Measurements from ENCODE around the gene HOXC4.
"Not testable (repeated sequence)": the region's sequence is repeated elsewhere in the genome, so short reads cannot be mapped to it uniquely, and the experiment has no call there.

Gene HOXC4

DNA sequence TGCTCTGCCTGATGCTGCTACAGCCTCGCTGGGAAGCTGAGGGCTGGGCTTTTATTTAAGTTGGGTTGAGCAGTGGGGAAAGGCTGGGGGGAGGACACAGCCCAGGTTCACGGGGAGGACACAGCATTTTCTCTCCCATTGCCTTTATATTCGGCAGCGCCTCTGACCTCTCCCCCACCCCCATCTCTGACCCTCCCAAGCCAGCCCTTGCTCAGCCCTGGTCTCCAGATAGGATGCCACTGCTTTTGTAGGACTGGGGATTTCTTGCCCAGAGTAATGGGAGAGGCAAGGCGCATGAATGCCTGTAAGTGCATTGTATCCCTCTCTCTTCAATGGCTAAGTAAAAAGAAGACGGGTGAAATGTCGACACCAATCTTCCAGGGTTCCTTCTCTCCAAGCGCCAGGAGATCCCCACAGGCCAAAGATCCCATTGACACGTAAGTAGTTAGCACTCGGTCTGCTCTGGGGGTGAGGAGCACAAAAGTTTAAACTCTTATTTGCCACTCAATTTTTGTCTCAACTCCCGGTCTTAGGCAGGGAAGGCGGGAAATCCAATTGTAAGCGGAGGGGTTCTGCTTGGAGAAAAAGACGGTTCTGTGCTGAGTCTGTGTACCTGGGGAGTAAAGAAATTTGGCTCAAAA is 4.6 kb downstream of the HOXC4 start:
- DNase-seq (ENCODE audit: low spot score): no peak

DNA sequence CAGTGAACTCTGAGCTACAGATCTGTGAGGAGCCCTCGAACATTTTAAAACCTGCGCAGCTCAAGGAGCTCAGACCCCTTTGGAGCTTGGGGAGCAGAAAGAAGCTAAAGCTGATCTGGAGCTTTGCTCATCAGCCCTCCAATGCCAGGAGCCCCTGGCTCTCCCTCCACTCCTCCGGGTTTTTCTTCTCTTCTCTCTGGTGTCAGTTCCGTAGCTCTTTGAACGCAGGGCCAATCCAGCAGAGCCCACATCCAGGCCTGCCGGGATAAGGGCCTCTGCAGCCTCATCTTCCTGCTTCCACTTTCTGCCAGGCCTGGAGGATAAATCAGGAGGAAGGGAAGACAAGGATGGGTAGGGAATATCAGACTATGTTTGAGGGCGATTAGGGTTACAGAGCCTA is 6.0 kb downstream of the HOXC4 start:
- DNase-seq (ENCODE audit: low spot score): no peak

DNA sequence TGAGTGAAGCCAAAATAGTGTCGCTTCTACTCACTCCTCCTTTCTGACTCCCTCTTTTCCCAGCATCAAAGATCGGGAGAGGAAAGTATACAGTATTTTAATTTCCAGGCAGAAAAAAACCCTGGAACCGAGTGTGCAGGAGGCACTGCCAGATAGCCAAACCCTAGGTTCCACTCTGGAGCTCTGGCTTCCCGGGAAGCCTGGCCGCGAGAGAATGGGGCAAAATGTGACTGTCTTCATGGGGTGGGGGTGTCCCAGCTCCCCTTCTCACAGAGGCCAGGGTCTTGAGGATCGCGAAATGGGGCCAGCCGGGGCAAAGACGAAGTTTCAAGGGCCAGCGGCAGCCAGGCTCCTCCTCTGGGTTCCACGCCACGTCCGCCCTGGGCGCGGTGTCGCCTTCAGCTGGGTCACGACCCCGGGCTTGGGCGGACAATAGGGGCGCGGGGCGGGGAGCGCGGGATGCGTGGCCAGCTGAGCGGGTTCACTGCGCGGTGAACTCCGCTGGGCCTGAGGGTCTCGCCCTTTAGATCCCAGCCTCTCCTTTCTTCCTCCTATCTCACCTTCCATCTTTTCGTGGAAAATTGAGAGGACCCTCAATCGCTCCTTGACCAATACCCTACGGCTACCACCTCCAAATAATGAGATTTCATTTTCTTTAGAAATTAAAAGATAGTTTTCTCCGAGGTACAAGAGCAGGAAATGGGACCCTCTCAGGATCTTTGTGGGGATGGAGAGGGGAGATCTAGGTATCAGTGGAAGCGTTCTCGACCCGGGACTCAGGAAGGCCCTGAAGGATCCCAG is 6.7 kb downstream of the HOXC4 start:
- no peak for DNase-seq (ENCODE audit: low spot score)

DNA sequence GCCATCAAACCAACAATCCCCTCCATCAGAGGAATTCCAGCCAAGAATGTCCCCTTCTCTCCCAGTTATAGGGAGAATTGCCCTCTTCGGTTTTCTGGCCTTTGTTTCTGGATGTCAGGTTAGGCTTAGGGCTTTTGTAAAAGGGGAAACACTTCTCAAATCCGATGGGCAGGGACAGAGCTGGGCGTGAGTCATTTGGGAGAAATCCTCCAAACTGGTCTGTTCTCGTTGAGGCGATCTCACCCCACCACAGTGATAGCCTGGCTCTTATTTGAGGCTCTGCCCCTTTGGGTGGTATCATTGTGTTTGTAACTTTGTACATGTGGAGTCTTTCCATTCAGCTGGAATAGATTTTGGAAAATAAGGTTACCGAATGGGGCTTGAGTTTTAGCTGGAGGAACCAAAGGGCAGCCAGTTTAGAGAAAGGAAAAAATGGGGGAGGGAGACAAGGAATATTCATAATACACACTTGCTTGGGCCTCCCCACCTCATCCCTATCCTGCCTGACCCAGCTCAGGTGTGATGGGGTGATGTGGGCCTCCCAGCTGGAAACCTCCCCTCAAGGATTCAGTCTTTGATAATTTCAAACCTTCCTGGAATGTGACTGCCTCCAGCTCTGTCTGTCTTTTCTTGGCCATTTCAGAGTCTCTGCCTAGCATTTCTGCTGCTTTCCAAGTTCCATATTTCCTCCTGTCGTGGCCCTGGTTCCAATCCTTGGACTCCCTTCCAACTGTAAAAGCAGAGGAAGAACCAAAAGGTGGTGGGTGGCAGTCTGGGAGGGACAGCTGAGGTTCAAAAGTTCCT is 7.5 kb downstream of the HOXC4 start:
- DNase-seq (ENCODE audit: low spot score): no peak

DNA sequence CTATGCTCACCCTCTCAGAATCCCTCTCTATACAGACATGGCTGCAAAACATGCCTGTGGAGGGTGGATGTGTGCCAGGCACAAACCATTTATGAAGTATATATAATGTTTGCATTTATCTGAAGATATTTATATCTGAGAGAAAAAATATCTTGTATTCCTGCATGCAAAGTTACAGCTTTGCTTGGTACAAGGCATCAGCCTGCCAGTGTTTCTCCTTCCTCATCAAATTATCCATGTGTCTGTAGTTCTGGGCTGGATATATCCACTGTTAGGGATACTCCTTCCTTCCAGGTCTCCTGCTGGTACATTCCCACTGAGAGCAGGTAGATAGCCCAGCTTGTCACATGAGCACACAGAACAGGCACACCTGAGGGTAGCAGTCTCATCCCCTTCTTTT is 12.0 kb downstream of the HOXC4 start:
- DNase-seq (ENCODE audit: low spot score): no peak

DNA sequence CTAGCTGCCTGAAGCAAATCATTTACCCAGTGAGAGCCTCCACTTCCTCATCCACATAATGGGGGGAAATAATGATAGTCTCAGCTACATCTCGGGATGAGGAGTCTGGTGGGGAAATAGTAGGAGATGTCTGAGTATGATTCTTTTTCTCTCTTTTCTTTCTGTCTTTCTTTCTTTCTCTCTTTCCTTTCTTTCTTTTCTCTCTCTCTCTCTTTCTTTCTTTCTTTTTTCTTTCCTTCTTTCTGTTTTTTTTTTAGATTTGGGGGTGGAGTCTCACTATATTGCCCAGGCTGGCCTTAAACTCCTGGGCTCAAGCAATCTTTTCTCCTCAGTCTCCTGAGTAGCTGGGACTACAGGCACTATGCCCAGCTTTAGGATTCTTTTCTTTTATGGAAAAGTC is 12.8 kb downstream of the HOXC4 start:
- no peak for DNase-seq (ENCODE audit: low spot score)

DNA sequence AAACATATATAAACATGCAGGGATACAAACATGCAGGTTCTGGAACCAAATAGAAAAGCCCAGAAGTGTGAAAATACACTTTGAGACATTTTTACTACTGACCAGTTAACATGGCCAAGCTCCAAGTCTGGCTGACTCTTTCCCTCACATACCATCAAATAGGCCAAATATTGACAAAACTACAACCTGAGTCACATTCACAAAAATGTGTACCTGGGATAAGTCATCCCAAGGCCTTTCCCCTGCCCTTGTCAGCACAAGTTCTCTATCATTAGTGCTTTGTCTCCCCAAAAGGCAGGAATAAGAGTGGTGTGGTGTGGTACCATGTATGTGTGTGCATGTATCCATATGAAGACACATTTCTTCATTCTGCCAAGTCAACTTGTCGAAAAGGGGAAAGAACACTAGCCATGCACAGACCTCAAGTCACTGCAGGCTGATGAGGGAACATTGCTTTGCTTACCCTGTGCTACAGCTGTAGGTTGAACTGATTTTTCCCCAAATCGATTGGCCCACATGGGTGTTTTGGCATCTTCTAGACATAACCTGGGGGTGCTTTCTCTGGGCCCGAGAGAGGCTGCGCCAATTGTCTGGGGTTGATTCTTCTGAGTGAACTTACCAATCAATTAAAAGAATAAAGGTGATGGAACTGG is 14.9 kb downstream of the HOXC4 start:
- no peak for DNase-seq (ENCODE audit: low spot score)

DNA sequence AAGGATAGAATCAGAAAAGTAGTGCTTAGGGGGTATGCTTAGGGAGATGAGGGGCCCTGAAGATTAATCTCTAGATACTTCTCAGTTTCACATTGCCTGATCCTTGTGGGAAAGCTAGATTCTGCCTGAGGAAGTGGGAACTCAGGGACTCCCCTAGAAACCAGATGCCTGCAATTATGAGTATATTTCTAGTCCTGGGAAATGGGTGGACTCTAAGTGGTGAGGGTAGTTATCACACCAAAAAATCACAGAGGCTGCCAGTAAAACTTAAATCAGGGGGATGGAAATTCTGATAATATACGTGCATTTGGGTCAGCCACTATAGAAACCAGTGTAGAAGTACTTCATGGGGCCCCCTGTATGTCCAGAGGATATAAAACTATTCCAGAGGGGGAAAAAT is 18.3 kb downstream of the HOXC4 start:
- DNase-seq (ENCODE audit: low spot score): no peak

DNA sequence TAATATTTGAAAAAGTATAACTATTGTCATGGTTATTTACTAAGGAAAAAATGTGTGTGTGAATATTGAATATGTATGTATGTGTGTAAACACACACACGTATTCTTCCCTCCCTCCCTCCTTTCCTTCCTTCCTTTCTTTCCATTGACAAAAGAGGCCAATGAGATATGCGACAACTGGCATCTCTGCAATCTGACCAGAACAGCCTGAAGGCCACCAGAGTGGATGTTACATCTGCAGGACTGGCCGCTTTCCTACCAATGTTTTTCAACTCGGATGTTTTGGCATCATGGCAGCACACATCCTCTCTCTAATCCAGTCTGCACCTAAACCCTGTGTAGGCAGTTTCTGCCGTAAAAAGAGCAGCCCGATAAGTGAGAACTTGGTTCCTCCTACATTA is 20.7 kb downstream of the HOXC4 start:
- no peak for DNase-seq (ENCODE audit: low spot score)

DNA sequence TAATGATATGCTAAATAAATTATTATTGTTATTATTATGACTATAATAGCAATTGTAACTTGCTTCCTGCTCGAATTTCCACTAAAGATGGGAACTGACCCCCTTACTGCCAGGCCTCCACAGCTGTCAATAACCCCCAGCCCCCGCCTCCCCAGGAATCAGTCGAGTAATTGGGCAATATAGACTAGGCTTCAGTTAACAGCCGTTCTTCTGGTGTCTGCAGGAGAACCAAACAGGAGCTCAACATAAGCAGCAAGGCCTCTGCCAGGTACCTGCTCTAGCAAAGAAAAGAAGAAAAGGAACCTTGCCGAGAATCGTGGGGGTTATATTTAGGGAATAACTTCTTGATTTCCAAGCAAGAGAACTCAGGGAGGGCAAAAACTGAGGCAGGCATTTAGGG is 21.8 kb downstream of the HOXC4 start:
- no peak for DNase-seq (ENCODE audit: low spot score)

DNA sequence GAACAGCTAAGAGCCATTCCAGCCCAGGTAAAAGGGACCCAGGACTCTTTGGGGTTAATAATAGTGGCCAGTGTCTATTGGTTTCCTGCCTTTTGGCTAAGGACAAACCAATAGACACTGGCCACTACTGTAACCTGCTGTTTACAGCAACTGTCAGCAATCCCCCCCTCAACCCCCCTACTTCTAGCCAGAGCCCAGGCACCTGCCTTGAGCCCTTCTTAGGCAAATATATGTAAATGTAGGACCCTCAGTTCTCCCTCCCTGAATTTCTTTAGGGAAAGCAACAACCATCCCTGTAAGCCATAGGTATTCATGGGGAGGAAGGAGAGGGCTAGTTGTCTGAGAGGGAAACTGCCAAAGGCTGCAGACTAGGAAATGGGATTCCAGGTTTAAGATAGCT is 22.3 kb downstream of the HOXC4 start:
- no peak for DNase-seq (ENCODE audit: low spot score)

DNA sequence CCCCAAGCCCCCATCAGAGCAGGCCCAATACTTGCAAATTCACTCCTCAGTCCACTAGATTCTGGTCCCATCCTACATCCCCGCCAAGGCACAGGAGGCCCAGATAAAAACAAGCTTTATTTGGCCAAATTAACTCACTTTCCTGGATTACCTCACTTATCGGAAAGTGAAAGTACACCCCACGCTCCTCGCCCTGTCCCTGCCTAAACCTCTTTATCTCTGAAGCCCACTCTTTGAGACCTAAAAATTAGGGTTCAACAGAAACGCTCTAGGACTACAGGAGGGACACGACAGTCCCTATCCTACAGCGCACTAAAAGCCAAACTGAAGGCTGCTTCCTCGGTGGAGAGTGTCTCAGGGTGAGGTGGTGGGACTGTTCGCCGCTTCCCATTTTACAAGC is 24.2 kb downstream of the HOXC4 start:
- not testable (repeated sequence) for DNase-seq (ENCODE audit: low spot score)

DNA sequence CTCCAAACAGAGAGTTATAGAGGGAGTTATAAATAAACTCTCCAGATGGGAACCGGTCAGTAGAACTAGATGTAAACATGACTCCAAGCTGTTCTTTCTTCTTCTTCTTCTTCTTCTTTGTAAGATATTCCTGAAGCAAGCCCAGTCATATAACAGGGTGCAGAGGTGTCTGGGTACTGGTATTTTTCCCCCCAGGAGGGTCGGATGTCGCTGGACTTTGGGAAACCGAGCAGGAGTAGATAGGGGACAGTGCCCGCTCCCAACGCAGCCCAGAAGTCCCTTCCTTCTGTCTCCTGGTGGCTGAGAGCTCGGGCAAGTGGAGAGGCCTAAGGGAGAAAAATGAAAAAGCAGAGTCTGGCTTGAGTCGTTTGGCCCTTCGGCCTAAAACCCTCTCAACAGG is 25.5 kb downstream of the HOXC4 start:
- DNase-seq (ENCODE audit: low spot score): not testable (repeated sequence)

DNA sequence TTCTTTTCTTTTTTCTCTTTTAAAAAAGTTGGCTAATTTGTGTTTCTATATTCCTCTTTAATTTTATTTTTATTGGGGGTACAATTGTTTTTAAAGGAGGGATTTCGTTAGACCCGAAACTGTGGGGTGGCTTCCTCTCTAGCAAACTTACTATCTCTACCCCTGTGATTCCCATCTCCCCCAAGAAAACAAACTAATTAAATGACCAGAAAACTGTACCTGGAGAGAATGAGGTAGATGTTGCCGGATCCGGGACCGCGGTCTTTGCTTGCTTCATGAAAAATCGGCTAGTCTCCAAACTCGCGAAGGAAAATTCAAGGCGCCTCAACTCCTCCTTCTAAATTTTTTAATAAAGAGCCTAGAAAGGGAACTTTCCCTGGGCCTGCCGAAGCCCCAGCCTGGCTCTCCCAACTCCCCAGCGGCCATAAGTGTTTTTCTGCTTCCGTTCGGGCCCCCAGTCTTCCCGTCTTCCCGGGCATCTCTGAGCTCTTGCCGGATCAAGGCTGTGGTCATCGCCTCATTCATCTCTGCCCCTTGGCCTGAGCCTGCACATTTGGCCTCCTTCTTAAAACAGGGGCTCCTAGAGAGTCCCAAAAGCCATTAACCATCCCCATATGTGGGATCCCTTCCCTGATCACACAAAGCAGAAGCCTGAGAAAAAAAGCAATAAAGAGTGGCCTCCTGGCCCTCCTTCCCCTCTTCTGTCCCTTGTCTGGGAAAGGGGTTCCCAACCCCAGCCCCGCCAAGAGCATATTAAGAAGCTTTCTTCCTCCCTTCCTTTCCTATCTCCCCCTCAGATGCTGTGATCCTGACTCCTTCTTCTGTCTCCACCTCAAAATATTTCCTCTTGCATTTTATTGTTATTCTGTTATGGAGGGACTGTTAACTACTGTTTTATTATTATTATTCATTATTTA is 26.6 kb downstream of the HOXC4 start:
- not testable (repeated sequence) for DNase-seq (ENCODE audit: low spot score)

DNA sequence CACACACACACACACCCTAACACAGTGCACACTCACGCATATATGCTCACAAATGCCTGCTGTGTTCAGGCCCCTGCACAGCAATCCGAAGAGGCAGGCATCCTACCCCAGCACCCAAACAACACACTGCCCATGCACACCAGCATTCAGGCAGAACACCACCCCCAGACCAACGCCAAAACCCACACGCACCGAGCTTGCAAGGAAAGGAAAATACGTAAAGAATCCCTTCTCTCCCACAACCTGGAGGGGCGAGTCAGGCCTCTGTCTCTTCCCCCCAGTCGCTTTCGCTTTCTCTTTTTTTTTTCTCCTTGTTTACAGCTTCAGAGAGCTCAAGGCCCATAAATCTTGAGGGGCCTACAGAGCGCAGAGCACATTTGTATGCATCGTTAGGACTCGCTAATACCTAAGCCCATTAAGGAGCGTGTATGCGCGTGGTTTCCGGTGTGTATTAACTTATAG is 27.4 kb downstream of the HOXC4 start:
- not testable (repeated sequence) for DNase-seq (ENCODE audit: low spot score)

DNA sequence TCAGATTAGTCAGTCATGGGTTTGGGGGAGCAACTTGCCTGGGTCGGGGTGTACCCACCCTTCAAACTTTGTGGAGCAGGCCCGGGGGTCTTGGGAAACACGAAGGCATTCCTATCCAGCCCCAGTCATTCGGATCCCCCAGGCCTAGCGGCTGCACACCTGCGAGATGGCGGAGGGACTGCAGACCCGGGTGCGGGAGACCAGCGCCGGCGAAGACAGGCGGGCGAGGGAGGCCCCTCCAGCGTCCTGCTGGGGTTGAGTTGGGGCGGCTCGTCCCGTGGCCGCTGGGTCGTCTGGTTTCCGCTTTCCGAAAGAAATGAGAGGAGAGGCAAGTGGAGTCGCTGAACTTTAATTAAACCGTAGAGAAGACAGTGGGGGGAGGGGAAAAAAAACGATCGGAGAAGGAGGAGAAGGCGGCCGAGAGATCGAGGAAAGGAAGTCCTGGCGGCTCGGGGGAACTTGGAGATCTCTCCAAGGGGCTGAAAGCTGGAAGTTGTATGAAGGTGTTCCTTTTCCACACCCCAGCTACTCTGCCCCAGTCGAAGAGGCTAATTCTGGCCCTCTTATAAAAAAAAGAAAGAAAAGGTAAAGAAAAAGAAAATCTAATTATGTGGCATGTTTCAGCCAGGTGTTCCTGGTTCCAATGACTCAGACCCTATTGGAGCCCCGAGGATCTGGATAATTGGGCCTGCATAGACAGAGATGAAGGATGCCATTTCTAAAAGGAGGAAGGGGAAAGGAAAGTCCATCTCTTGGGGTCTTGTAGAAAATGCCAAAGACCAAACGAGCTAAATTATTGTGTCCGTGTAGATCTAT is 28.2 kb downstream of the HOXC4 start:
- not testable (repeated sequence) for DNase-seq (ENCODE audit: low spot score)

DNA sequence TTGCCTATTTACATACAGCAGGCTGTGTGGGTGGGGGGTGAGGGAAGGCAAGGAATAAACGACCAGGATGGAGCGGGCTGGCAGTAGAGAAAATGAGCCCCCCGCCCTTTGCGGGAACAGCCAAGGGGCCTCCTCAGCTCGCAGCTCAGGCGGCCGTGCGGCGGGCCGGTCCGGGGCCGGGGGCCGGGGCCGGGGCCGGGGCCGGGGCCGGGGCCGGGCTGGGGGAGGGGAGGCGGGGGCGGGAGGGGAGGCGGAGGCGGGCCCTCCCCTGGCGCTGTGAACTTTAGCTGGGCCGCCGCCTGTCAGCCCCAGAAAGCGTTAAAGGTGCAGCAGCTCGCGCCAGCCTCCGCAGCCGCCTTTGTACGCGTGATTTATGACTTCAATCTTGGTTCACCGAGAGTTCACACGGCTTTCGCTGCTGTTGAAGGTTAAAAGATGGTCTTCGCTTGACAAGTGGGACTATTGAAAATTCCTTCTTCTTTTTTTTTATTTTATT is 28.8 kb downstream of the HOXC4 start:
- DNase-seq (ENCODE audit: low spot score): no peak

DNA sequence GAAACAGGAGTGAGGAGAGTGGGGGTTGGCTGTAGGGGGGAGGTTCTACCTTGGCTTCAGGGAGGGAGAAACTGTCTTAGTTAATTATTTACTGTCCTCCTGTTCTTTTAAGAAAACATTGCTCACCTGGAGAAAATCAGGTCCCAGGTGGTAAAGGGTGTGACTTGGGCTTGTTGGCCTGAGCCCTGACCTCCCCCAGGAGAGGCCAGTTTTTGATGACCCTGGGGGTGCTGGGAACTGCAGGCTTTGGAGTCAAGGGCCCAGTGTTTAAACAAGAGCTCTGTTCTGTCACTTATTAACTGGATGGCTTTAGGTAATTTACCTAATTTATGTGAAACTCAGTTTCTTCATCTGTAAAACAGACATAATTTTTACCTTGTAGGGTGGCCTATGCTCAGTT is 34.4 kb downstream of the HOXC4 start:
- not testable (repeated sequence) for DNase-seq (ENCODE audit: low spot score)

DNA sequence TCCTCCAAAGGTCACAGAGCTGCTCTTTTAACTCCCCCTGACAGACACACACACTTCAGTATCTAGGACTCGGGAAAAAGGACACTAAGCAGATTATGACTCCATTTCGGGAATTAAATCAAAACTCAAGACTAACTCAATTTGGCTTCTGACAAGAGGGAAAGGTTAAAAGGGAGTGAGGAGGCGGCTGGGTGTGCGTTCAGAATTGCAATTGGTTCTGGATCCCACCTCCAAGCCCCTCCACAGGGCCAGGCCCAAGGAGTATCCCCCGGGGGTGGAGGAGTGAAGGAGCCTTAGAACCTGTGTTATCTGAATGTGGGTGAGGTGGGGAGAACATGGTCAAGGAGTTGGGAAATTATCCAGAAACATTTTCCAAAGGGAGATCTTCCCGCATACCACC is 35.8 kb downstream of the HOXC4 start:
- DNase-seq (ENCODE audit: low spot score): not testable (repeated sequence)

DNA sequence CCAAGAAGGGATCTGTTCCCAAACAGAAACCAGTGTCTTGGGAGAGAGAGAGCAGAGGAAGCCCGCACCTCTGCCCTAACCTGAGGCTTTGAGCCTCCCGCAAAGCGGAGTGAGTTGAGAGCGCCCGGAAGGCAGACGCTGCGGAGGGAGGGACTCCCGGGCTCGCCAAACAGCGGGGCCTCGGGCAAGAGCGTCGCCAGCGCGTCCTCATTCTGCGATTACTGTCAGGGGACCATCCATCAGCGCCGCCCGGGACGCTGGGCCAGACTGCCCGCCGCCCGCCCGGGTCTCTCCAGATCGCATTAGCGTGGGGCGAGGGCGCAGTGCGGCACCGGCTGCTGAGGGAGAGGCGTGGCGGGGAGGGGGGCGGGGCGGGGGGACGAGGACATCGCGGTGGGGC is 36.7 kb downstream of the HOXC4 start:
- not testable (repeated sequence) for DNase-seq (ENCODE audit: low spot score)
